ENCODE results near the gene PARP3.

PARP3 gene

DNA sequence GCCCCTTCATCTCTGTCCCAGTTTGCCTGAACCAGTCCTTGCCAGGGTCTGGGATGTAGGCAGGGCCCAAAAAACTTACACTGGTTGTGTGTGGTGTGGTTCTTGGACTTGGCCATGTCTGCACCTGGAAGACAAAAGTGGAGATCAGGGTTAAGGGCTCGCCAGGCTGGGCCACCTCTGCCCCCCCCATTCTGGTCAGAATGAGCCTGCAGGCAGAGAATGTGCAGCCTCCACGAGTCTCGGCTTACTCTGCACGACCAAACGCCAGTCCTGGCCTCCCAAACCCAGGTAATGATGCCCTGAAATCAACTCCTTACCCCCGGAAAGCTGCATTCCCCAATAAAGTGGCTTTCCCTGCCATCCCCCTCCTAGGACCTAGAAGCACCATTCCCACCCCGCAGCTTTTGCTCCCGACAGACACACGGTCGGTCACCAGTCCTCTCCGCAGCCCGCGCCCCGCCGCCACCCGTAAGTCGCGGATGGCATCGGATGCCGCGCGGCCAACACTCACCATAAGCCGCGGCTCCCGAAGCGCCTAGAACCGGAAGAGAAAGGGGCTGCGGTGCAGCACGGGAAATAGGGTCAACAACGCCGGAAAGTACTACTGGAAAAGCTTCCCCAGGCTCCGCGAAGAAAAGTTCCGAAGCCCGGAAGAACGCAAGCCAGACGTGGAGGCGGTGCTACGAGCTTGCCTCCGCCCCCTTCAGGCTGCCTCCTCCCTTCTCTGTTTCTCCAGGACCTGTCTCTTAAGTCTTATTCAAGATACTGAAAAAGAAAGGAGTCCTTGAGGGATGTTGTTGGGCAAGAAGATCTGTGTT, 53.4 kb downstream of the PARP3 start, which contains the start of gene RPL29:
Gene RPL29, minus strand, starts transcription at position 550 of the 818 bp plus-strand sequence. Its CDS starts 434 bp downstream, at position 116.
- TF ChIP-seq, protein P1, sequence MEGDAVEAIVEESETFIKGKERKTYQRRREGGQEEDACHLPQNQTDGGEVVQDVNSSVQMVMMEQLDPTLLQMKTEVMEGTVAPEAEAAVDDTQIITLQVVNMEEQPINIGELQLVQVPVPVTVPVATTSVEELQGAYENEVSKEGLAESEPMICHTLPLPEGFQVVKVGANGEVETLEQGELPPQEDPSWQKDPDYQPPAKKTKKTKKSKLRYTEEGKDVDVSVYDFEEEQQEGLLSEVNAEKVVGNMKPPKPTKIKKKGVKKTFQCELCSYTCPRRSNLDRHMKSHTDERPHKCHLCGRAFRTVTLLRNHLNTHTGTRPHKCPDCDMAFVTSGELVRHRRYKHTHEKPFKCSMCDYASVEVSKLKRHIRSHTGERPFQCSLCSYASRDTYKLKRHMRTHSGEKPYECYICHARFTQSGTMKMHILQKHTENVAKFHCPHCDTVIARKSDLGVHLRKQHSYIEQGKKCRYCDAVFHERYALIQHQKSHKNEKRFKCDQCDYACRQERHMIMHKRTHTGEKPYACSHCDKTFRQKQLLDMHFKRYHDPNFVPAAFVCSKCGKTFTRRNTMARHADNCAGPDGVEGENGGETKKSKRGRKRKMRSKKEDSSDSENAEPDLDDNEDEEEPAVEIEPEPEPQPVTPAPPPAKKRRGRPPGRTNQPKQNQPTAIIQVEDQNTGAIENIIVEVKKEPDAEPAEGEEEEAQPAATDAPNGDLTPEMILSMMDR (IDR thresholded peaks at IDR 0.05; ENCODE audit: low read depth, low read length), result no peak
- H3K4me3 ChIP-seq (ENCODE audit: low read depth, low read length), result peak within 1 kb of the TSS; percentile 99

GRCh38 chr3:51997172-51997571, 55.0 kb downstream of the PARP3 start:
- no peak overlapping the region for H3K4me3 ChIP-seq (ENCODE audit: low read depth, low read length)
- TF ChIP-seq, protein P1 (IDR thresholded peaks at IDR 0.05; ENCODE audit: low read depth, low read length), result no peak

DNA sequence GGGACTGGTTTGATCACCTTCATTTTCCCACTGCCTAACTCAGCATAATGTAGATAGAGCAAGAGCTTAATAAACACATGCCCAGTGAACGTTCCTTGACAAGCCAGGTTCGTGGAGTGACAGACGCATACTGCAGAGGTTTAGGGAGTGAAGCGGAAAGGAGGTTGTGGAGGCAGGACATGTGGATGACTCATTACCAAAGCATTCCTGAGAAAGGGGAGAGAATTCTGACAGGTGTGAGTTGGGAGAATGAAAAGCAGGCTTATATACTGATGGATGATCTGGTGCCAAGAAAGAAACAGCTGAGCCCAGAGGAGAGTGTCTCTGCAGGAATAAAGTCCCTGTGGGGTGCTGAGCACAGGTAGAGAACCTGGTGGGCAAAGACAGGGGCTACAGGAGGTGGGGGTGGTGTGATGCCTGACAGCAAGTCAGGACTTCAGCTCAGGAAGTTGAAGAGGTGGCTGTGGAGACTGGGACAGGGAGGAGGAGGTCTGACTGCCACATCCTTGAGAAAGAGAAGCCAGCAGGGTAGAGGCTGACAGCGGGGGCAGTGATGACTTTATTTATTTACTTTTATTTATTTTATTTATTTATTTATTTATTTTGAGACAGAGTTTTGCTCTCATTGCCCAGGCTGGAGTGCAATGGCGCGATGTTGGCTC, 55.9 kb downstream of the PARP3 start:
- TF ChIP-seq, protein P1 (IDR thresholded peaks at IDR 0.05; ENCODE audit: low read depth, low read length), result no peak
- H3K4me3 ChIP-seq (ENCODE audit: low read depth, low read length), result no peak overlapping the region

Data from WI38 (cell line).